DMS53 (cell line): ENCODE data around the gene ZDHHC14.
"Not testable (repeated sequence)": the region's sequence is repeated elsewhere in the genome, so short reads cannot be mapped to it uniquely, and the experiment has no call there.

Experiments
- DNase-seq: peaks from one replicate; lab custom pipeline; 2025; lab: John Stamatoyannopoulos, UW

The ZDHHC14 gene

GRCh38 chr6:157467339-157467738, 86.3 kb downstream of the ZDHHC14 start:
- DNase-seq: not testable (repeated sequence)

- DNase-seq: no peak
Observed at GRCh38 chr6:157468054-157468453, 87.1 kb downstream of the ZDHHC14 start.

GRCh38 chr6:157468574-157468973, 87.6 kb downstream of the ZDHHC14 start:
- no peak for DNase-seq

GRCh38 chr6:157469378-157469777, 88.4 kb downstream of the ZDHHC14 start:
- peak; percentile 48 for DNase-seq

- no peak for DNase-seq
Observed at GRCh38 chr6:157471077-157471686, 90.2 kb downstream of the ZDHHC14 start.

- DNase-seq: peak; percentile 47
Observed at GRCh38 chr6:157471895-157472686, 91.1 kb downstream of the ZDHHC14 start.

GRCh38 chr6:157476797-157477196, 95.8 kb downstream of the ZDHHC14 start:
- no peak for DNase-seq

- peak; percentile 2 for DNase-seq
Observed at GRCh38 chr6:157478926-157479325, 97.9 kb downstream of the ZDHHC14 start.

- no peak for DNase-seq
Observed at GRCh38 chr6:157479464-157480303, 98.7 kb downstream of the ZDHHC14 start.

GRCh38 chr6:157481189-157481864, 100.3 kb downstream of the ZDHHC14 start:
- no peak for DNase-seq

- no peak for DNase-seq
Observed at GRCh38 chr6:157481865-157482249, 100.9 kb downstream of the ZDHHC14 start.

- no peak for DNase-seq
Observed at GRCh38 chr6:157483770-157484169, 102.8 kb downstream of the ZDHHC14 start.

- no peak for DNase-seq
Observed at GRCh38 chr6:157484181-157484580, 103.2 kb downstream of the ZDHHC14 start.

GRCh38 chr6:157486572-157486971, 105.6 kb downstream of the ZDHHC14 start:
- no peak for DNase-seq

GRCh38 chr6:157487110-157487773, 106.3 kb downstream of the ZDHHC14 start:
- DNase-seq: no peak

GRCh38 chr6:157488058-157488457, 107.1 kb downstream of the ZDHHC14 start:
- DNase-seq: no peak

GRCh38 chr6:157488716-157489118, 107.7 kb downstream of the ZDHHC14 start:
- no peak for DNase-seq

GRCh38 chr6:157490611-157491269, 109.8 kb downstream of the ZDHHC14 start:
- no peak for DNase-seq

GRCh38 chr6:157491571-157492232, 110.7 kb downstream of the ZDHHC14 start:
- no peak for DNase-seq

GRCh38 chr6:157492249-157492648, 111.3 kb downstream of the ZDHHC14 start:
- no peak for DNase-seq
